Neuronal stem cell (in vitro differentiated cells): ENCODE data around the gene PTPRE.

ENCODE experiments used
- DNase-seq: peaks from one replicate; pipeline ENCODE4 v3.0.0-alpha.2; 2013; ENCODE audit warnings: low spot score
- H2AFZ ChIP-seq: one replicate; pipeline ENCODE4 v1.6.1; 2013; ENCODE audit warnings: mild to moderate bottlenecking, low read length, inconsistent platforms
- H2AK5ac ChIP-seq: 2 replicates; pipeline ENCODE4 v1.6.1; 2013; ENCODE audit warnings: low read depth, mild to moderate bottlenecking, inconsistent platforms, low read length, moderate library complexity, mixed read lengths
- H2BK120ac ChIP-seq: 2 replicates; pipeline ENCODE4 v1.6.1; 2013; ENCODE audit warnings: low read depth, mild to moderate bottlenecking, inconsistent platforms, low read length, moderate library complexity, mixed read lengths
- H2BK12ac ChIP-seq: one replicate; pipeline ENCODE4 v1.6.1; 2013; ENCODE audit warnings: low read length, inconsistent platforms
- H2BK15ac ChIP-seq: 2 replicates; pipeline ENCODE4 v1.6.1; 2013; ENCODE audit warnings: mild to moderate bottlenecking, low read length, inconsistent platforms, mixed read lengths
- H2BK5ac ChIP-seq: one replicate; pipeline ENCODE4 v1.6.1; 2013; ENCODE audit warnings: inconsistent platforms, mild to moderate bottlenecking, low read length, moderate library complexity
- H3K14ac ChIP-seq: one replicate; pipeline ENCODE4 v1.6.1; 2013; ENCODE audit warnings: low read length, inconsistent platforms
- H3K18ac ChIP-seq: 2 replicates; pipeline ENCODE4 v1.6.1; 2013; ENCODE audit warnings: low read length, inconsistent platforms
- H3K23ac ChIP-seq: 2 replicates; pipeline ENCODE4 v1.6.1; 2013; ENCODE audit warnings: low read depth, mild to moderate bottlenecking, mixed read lengths, low read length, inconsistent platforms; ENCODE audit not compliant: poor library complexity
- H3K27ac ChIP-seq: replicated peaks from 3 replicates; pipeline ENCODE4 v1.5.1; 2013; ENCODE audit warnings: low read length, inconsistent platforms
- H3K27me3 ChIP-seq, 3 experiments: 2 replicates each; pipeline ENCODE4 v1.6.1; 2013; ENCODE audit warnings: low read length in 3 of 3, mild to moderate bottlenecking in 2 of 3, inconsistent platforms in 1 of 3, low read depth in 1 of 3, mixed read lengths in 1 of 3, moderate library complexity in 1 of 3; ENCODE audit not compliant: control insufficient read depth in 3 of 3, insufficient read depth in 3 of 3
- H3K36me3 ChIP-seq, 2 donors: replicated peaks in 1 of 2; 2 replicates each; pipeline ENCODE4 v1.6.1; 2013; ENCODE audit warnings: low read length in 2 of 2; ENCODE audit not compliant: control insufficient read depth in 2 of 2, insufficient read depth in 2 of 2
- H3K4ac ChIP-seq: 2 replicates; pipeline ENCODE4 v1.6.1; 2013; ENCODE audit warnings: inconsistent platforms, mild to moderate bottlenecking, low read length, moderate library complexity
- H3K4me1 ChIP-seq, 2 donors: 1 replicate in 1 of 2; 2 replicates in 1 of 2; pipeline ENCODE4 v1.6.1; 2013; ENCODE audit warnings: low read length in 2 of 2, low read depth in 1 of 2; ENCODE audit not compliant: control insufficient read depth in 2 of 2, insufficient read depth in 1 of 2
- H3K4me2 ChIP-seq: one replicate; pipeline ENCODE4 v1.6.1; 2013; ENCODE audit warnings: mild to moderate bottlenecking, low read length, inconsistent platforms; ENCODE audit not compliant: insufficient read depth, poor library complexity, severe bottlenecking
- H3K4me3 ChIP-seq, 2 donors: 2 replicates each; pipeline ENCODE4 v1.5.1; 2013; ENCODE audit warnings: low read length in 2 of 2, mild to moderate bottlenecking in 2 of 2, inconsistent platforms in 1 of 2, moderate library complexity in 1 of 2
- H3K79me1 ChIP-seq: one replicate; pipeline ENCODE4 v1.6.1; 2013; ENCODE audit warnings: low read depth, mild to moderate bottlenecking, inconsistent platforms, low read length, moderate library complexity
- H3K9ac ChIP-seq: one replicate; pipeline ENCODE4 v1.6.1; 2013; ENCODE audit warnings: mild to moderate bottlenecking, low read depth, low read length, inconsistent platforms; ENCODE audit not compliant: poor library complexity
- H3K9me3 ChIP-seq, 2 donors: replicated peaks in 1 of 2; 2 replicates each; pipeline versions ENCODE3 to v1.6.1; 2013; ENCODE audit warnings: low read length in 2 of 2, mild to moderate bottlenecking in 2 of 2, inconsistent platforms in 1 of 2, low read depth in 1 of 2, mixed read lengths in 1 of 2, moderate library complexity in 1 of 2; ENCODE audit not compliant: control insufficient read depth in 2 of 2, insufficient read depth in 1 of 2
- H4K8ac ChIP-seq: one replicate; pipeline ENCODE4 v1.6.1; 2013; ENCODE audit warnings: low read depth, mild to moderate bottlenecking, inconsistent platforms, low read length, moderate library complexity
- H4K91ac ChIP-seq: one replicate; pipeline ENCODE4 v1.6.1; 2013; ENCODE audit warnings: low read length, low read depth, mild to moderate bottlenecking, inconsistent platforms; ENCODE audit not compliant: poor library complexity
- WGBS, 2 donors: extraction: QIAGEN DNeasy Blood & Tissue Kit; methylation state at CpG; one replicate each; pipeline ENCODE4 v1.1.7; 2013; ENCODE audit warnings: missing lambda C conversion rate in 2 of 2, mixed read lengths in 1 of 2; ENCODE audit not compliant: insufficient read length in 2 of 2, insufficient replicate concordance in 1 of 2; ENCODE audit errors: extremely low coverage in 2 of 2; 5-methylcytosine and 5-hydroxymethylcytosine counted together

Gene PTPRE

GRCh38 chr10:128080231-128080630 is 173.3 kb downstream of the PTPRE start:
- Histone ChIP-seq H3K79me1 (peaks cover 2% of the 10 kb centered on the region), H2BK12ac (no peak overlapping the region), H2AK5ac (no peak overlapping the region), H3K27ac (no peak overlapping the region), H3K23ac (no peak overlapping the region), H3K18ac (no peak overlapping the region), H2BK5ac (no peak overlapping the region), H4K8ac (no peak overlapping the region), H3K36me3 (no peaks in the 10 kb centered on the region), H3K9me3 (no peaks in the 10 kb centered on the region), H3K4me2 (no peak overlapping the region), H3K9ac (no peak overlapping the region), H3K4me1 (peaks cover 0 to 9% of the 10 kb centered on the region in 2 donors), H3K4ac (no peak overlapping the region), H2AFZ (no peak overlapping the region), H3K27me3 (peaks cover 0 to 10% (median 3%) of the 10 kb centered on the region in 3 experiments), H3K4me3 (no peak overlapping the region), H4K91ac (no peak overlapping the region), H2BK15ac (no peak overlapping the region), H3K14ac (no peak overlapping the region), H2BK120ac (no peak overlapping the region)
- no CpG with 5 or more reads among the region's 13 CpGs for WGBS, 2 donors
- DNase-seq, result no peak

- Histone ChIP-seq H3K4me2 (no peak overlapping the region), H3K36me3 (no peaks in the 10 kb centered on the region), H2BK15ac (no peak overlapping the region), H3K18ac (no peak overlapping the region), H3K27ac (no peak overlapping the region), H3K9me3 (no peaks in the 10 kb centered on the region), H3K4me1 (peaks cover 0 to 10% of the 10 kb centered on the region in 2 donors), H2BK12ac (no peak overlapping the region), H3K79me1 (peaks cover 2% of the 10 kb centered on the region), H3K4ac (no peak overlapping the region), H3K9ac (no peak overlapping the region), H3K14ac (no peak overlapping the region), H3K23ac (no peak overlapping the region), H4K91ac (no peak overlapping the region), H2BK120ac (no peak overlapping the region), H3K4me3 (no peak overlapping the region), H2BK5ac (no peak overlapping the region), H4K8ac (no peak overlapping the region), H3K27me3 (peaks cover 0 to 10% (median 3%) of the 10 kb centered on the region in 3 experiments), H2AFZ (no peak overlapping the region), H2AK5ac (no peak overlapping the region)
- no CpG with 5 or more reads among the region's 8 CpGs for WGBS, 2 donors
- no peak for DNase-seq
These were observed 173.7 kb downstream of the PTPRE start for GRCh38 chr10:128080641-128081040.

GRCh38 chr10:128081222-128081621 is 174.3 kb downstream of the PTPRE start:
- WGBS, 2 donors, result no CpG with 5 or more reads among the region's 4 CpGs
- Histone ChIP-seq H3K9me3 (no peaks in the 10 kb centered on the region), H3K36me3 (no peaks in the 10 kb centered on the region)

GRCh38 chr10:128081720-128082119 is 174.8 kb downstream of the PTPRE start:
- H2BK12ac ChIP-seq, result no peak overlapping the region
- no peak overlapping the region for H2AFZ ChIP-seq
- H3K9ac ChIP-seq, result no peak overlapping the region
- no peak overlapping the region for H3K18ac ChIP-seq
- no peaks in the 10 kb centered on the region for H3K9me3 ChIP-seq
- H3K4ac ChIP-seq, result no peak overlapping the region
- no peaks in the 10 kb centered on the region for H3K36me3 ChIP-seq
- H3K79me1 ChIP-seq, result peaks cover 2% of the 10 kb centered on the region
- H2AK5ac ChIP-seq, result no peak overlapping the region
- H3K14ac ChIP-seq, result no peak overlapping the region
- no CpG with 5 or more reads among the region's 3 CpGs for WGBS, 2 donors
- H4K8ac ChIP-seq, result no peak overlapping the region
- DNase-seq, result no peak
- H3K4me3 ChIP-seq, result no peak overlapping the region
- H3K27me3 ChIP-seq, result peaks cover 0 to 10% (median 3%) of the 10 kb centered on the region in 3 experiments
- no peak overlapping the region for H3K27ac ChIP-seq
- no peak overlapping the region for H3K4me2 ChIP-seq
- H4K91ac ChIP-seq, result no peak overlapping the region
- H3K23ac ChIP-seq, result no peak overlapping the region
- H2BK120ac ChIP-seq, result no peak overlapping the region
- H3K4me1 ChIP-seq, result peaks cover 0 to 14% of the 10 kb centered on the region in 2 donors
- H2BK15ac ChIP-seq, result no peak overlapping the region
- H2BK5ac ChIP-seq, result no peak overlapping the region

More at GRCh38 chr10:128081222-128081621, 174.3 kb downstream of the PTPRE start:
- no peak overlapping the region for H3K18ac ChIP-seq
- H3K23ac ChIP-seq, result no peak overlapping the region
- no peak overlapping the region for H3K9ac ChIP-seq
- peaks cover 2% of the 10 kb centered on the region for H3K79me1 ChIP-seq
- H2BK15ac ChIP-seq, result no peak overlapping the region
- peaks cover 0 to 10% (median 3%) of the 10 kb centered on the region in 3 experiments for H3K27me3 ChIP-seq
- no peak overlapping the region for H3K14ac ChIP-seq
- H3K27ac ChIP-seq, result no peak overlapping the region
- H3K4me2 ChIP-seq, result no peak overlapping the region
- no peak for DNase-seq
- H2AK5ac ChIP-seq, result no peak overlapping the region
- H2AFZ ChIP-seq, result no peak overlapping the region
- H3K4me3 ChIP-seq, result no peak overlapping the region
- no peak overlapping the region for H2BK5ac ChIP-seq
- no peak overlapping the region for H2BK120ac ChIP-seq
- no peak overlapping the region for H3K4ac ChIP-seq
- no peak overlapping the region for H2BK12ac ChIP-seq
- no peak overlapping the region for H4K8ac ChIP-seq
- H3K4me1 ChIP-seq, result peaks cover 0 to 13% of the 10 kb centered on the region in 2 donors
- no peak overlapping the region for H4K91ac ChIP-seq
